Stimulated activated CD8-positive, alpha-beta memory T cell treated with anti-CD3 and anti-CD28 coated beads, Interleukin-15, amount 100 ng/mL, for 4 hours (primary cell): ENCODE data around the gene FAM177A1.

Experiments used
- DNase-seq, 2 donors: peaks; one replicate each; pipeline ENCODE4 v3.0.0-alpha.2; 2020; ENCODE audit warnings: low read depth in 2 of 2

The FAM177A1 gene

DNA sequence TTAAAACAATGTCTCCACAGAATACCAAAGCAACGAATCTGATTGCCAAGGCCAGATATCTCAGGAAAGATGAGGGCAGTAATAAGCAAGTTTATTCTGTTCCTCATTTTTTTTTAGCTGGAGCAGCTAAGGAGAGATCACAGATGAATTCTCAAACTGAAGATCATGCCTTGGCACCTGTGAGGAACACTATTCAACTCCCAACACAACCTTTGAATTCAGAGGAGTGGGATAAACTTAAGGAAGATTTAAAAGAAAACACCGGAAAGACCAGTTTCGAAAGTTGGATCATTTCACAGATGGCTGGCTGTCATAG is 77.3 kb downstream of the FAM177A1 start:
- no peak for DNase-seq

DNA sequence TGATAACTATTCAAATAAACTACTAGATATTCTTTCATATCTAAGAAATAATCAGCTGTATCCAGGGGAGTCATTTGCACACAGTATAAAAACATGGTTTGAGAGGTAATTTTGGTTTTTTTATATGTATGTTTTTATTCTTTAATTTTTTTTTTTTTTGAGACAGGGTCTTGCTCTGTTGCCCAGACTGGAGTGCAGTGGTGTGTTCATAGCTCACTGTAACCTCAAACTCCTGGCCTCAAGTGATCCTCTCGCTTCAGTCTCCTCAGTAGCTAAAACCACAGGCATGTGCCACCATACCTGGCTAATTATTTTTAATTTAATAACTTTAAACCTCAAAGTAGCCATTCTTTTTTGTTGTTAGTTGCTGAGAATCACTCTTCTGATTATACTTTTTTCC is 78.1 kb downstream of the FAM177A1 start:
- DNase-seq: no peak
